KBM-7 (cell line): ENCODE results near the gene BCAS1.

Source experiments
- DNase-seq: peaks from one replicate; pipeline ENCODE4 v3.0.0-alpha.2; 2015
- in situ Hi-C: fragments of 300-500 bp; cut with MboI; formaldehyde crosslinking; loops from 2 replicates; pipeline ENCODE4 v1.14.3; 2020; ENCODE audit warnings: low sequenced_read_pairs, low pct_unique_long_range_greater_than_20kb, mixed read lengths

The BCAS1 gene, protein sequence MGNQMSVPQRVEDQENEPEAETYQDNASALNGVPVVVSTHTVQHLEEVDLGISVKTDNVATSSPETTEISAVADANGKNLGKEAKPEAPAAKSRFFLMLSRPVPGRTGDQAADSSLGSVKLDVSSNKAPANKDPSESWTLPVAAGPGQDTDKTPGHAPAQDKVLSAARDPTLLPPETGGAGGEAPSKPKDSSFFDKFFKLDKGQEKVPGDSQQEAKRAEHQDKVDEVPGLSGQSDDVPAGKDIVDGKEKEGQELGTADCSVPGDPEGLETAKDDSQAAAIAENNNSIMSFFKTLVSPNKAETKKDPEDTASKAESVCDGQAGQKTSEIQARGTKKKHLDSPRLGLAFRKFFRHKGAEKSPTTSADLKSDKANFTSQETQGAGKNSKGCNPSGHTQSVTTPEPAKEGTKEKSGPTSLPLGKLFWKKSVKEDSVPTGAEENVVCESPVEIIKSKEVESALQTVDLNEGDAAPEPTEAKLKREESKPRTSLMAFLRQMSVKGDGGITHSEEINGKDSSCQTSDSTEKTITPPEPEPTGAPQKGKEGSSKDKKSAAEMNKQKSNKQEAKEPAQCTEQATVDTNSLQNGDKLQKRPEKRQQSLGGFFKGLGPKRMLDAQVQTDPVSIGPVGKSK

DNA sequence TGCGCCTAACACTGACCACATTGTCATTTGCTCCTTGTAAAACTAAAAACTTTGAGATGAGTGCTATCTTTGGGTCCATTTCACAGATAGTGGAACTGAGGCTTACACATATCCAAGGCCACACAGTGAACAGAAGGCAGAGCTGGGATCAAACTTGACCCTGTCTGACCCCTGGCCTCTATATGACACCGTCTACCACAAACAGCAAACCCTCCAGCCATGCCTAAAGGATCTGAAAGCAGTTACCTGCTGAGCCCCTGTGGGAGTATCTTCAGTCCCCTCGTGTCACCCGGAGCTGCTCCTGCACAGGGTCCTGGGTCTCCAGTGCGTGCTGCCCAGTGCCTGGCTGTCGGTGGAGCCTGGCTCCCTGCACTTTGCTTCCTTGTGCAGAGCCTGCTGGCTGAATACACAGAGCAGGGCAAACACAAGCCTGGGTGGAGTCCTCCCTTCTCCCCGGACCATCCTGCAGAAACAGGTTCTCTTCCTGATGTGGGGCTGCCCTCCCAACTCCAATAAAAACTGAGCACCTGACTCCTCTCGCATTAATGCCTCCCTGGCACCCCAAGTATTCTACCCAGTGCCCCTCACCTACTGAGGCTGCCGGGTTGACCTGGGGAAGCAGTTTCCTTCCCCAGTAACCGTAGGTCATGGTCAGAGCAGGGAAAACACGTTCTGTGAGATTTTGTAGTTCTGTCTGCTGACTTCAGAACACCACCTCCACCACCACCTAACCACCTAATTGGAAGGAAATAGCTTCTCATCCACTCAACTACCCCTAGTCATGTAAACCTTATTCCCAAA lies at the start of gene BCAS1:
Gene BCAS1 (minus strand): TSS at position 408 of the 801 bp plus-strand sequence. CDS start 11,876 bp downstream, outside the sequence.
- DNase-seq: no peak
- in situ Hi-C loops: loop anchor here (25.0 kb wide), 1 partner anchor 508 kb away; no protein-coding TSS in a partner anchor

- no peak for DNase-seq
- in situ Hi-C loops: loop anchor here (25.0 kb wide), 1 partner anchor 518 kb away; no protein-coding TSS in a partner anchor
Observed at GRCh38 chr20:54119744-54120143, 49.4 kb upstream of the BCAS1 start.

DNA sequence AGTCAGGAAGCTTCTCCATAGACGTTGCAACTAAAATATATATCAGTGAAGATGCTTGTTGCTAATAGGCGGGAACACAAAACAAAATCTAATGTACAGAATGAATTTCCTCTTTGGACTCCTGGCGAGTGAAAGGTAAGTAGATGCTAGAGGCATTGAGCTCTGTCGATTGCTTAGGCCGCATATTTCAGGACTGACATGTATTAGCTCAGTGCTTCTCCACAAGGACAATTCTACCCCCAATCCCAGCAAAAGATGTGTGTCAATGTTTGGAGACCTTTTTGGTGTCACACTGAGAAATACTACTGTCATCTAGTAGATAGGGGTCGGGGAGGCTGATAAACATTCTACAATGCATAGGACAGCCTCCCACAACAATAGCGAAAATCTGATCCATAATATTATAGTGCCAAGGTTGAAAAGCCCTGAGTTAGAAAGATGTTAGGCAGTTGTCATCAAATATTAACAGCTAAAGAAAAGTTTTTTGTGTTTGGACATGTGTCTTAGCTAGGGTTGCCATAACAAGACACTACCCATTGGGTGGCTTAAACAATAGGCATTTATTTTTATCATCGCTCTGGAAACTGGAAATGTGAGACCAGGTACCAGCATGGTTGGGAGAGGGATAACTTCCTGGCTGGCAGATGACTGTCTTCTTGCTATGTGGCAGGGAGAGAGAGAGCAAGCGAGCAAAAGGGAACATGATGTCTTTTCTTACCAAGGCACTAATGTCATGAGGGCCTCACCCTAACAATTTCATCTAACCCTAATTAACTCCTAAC lies 48.0 kb upstream of the BCAS1 start:
- no peak for DNase-seq
- in situ Hi-C loops: loop anchor here (25.0 kb wide), 1 partner anchor 519 kb away; no protein-coding TSS in a partner anchor

- in situ Hi-C loops: loop anchor here (25.0 kb wide), 1 partner anchor 521 kb away; no protein-coding TSS in a partner anchor
- no peak for DNase-seq
Observed at GRCh38 chr20:54116550-54117235, 46.3 kb upstream of the BCAS1 start.

DNA sequence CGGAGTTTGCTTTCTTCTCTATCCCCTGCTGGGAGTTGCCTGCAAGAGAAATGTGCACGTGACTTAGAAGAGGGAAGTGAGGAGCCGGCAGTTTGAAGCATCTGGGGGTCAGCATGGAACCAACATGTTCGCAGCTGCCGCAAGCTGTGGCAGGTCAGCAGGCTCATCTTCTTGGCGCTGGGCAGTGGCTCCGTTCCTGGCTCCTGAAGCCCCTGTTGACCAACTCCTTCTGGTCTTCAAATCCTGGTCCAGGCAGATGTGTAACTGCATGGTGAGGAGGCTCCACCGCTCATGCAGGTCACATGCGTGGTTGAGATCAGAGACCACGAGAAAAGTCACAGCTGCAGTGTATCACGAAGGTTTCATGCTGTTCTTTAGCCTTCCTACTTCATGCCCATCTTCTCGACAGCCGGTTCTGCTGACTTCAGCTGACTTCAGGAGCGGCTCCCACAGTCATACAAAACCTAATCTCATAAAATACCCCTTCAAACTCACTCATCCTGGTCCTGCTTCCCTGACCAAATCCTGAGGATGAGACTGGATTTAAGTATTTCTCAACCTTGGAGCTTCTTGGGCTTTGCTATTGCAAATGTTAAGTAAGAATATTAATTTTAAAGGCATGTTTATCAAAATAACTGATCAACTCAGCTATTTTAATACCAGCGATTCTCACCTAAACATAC lies 44.9 kb upstream of the BCAS1 start:
- DNase-seq: no peak
- in situ Hi-C loops: loop anchor here (25.0 kb wide), 1 partner anchor 522 kb away; no protein-coding TSS in a partner anchor

DNA sequence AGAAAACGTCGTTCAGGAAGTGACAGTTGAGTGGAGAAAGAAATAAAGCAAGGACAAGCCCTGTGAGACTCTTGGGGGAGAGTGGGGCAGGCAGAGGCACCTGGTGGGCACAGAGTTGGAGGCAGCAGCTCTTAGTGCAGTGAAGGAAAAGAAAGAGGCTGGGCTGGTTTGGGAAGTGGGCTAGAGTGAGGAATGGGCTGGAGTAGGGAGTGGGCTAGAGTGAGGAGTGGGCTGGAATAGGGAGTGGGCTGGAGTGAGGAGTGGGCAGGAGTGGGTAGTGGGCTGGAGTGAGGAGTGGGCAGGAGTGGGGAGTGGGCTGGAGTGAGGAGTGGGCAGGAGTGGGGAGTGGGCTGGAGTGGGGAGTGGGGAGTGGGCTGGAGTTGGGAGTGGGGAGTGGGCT lies 43.7 kb upstream of the BCAS1 start:
- in situ Hi-C loops: loop anchor here (25.0 kb wide), 1 partner anchor 523 kb away; no protein-coding TSS in a partner anchor
- DNase-seq: no peak

DNA sequence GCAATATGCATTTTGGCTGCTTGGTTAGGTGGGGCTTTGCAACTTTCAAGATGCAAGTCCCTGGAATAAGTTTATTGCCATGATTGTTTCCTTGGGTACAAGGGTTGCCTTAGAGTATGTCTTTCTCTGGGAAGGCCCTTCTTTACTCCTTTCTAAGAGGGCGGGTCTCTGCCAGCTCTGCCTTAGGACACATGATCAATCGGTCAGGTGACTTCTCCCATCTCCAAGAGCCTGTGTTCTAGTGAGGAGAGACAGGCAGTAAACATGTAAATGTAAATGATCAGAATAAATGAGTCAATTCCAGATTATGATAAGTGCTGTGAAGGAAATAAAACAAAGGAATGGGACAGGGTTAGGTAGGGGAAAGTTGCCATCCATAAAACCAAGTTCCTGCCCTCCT lies 43.2 kb upstream of the BCAS1 start:
- in situ Hi-C loops: loop anchor here (25.0 kb wide), 1 partner anchor 524 kb away; no protein-coding TSS in a partner anchor
- no peak for DNase-seq

DNA sequence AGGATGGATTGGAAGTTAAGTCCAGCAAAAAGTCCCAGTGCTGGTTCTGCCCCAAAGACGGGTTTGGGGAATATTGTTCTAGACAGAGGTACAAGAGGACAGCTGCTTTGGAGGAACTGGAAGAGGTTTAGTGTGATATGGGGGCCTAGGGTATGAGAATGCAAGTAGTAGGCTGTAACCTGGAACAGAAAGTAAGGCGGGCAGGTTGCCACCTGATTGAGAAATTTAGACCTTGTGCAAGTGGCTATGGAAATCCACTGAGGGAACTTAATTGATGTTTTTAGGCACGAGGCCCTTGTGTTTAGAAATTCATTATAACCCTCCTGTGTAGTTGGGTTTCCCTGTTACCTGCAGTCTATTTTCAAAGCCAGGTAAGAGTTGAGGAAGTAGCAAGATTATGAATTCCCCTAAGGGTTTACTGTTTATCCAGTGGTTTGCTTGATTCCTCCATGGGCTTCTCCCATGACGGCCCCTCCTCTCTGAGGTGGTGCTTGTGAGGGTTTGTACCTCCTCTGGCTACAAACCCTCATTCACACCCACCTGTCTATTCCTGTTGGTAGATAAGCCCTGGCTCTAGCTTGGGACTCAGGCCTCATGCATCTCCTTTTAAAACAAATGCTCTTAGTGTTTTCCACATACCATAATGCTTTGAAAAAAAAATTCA lies 42.0 kb upstream of the BCAS1 start:
- no peak for DNase-seq
- in situ Hi-C loops: loop anchor here (25.0 kb wide), 1 partner anchor 525 kb away; no protein-coding TSS in a partner anchor

DNA sequence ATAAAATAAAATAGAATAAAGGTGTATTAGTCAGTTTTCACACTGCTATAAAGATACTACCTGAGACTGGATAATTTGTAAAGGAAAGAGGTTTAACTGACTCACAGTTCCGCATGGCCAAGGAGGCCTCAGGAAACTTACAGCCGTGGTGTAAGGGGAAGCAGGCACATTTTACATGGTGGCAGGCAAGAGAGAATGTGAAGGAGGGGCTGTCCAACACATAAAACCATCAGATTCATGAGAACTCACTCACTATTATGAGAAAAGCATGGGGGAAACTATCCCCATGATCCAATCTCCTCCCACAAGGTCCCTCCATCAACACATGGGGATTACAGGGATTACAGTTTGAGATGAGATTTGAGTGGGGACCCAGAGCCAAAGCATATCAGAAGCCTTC lies 41.1 kb upstream of the BCAS1 start:
- in situ Hi-C loops: loop anchor here (25.0 kb wide), 1 partner anchor 526 kb away; no protein-coding TSS in a partner anchor

DNA sequence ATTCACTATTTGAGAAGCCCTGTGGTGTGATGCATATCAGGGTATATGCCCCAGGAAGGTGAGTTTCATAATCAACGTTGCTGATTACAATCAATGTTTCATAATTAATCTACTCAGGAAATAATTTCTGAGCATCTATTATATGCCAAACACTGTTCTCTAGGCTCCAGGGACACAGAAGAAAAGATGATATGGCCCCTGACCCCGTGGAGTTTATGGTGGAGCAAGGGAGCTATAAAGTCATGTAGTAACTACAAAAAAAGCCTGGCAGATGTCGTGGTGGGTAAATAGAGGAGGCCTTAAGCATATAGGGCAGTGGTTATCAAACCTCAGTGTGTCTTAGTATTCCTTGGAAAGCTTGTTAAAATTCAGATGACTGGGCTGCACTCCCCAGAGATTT lies 40.1 kb upstream of the BCAS1 start:
- no peak for DNase-seq
- in situ Hi-C loops: loop anchor here (25.0 kb wide), 1 partner anchor 527 kb away; no protein-coding TSS in a partner anchor

More for the DNA sequence above, 41.1 kb upstream of the BCAS1 start:
- DNase-seq: no peak

GRCh38 chr20:54110041-54110440 lies 39.6 kb upstream of the BCAS1 start:
- in situ Hi-C loops: loop anchor here (25.0 kb wide), 1 partner anchor 527 kb away; no protein-coding TSS in a partner anchor
- DNase-seq: no peak

- DNase-seq: no peak
- in situ Hi-C loops: loop anchor here (10.0 to 25.0 kb wide), 2 partner anchors 96 to 528 kb away; partner anchors contain the start of gene PFDN4
Observed at GRCh38 chr20:54108817-54109216, 38.4 kb upstream of the BCAS1 start.

GRCh38 chr20:54108326-54108642 lies 37.9 kb upstream of the BCAS1 start:
- no peak for DNase-seq
- in situ Hi-C loops: loop anchor here (10.0 to 25.0 kb wide), 2 partner anchors 97 to 529 kb away; partner anchors contain the start of gene PFDN4

DNA sequence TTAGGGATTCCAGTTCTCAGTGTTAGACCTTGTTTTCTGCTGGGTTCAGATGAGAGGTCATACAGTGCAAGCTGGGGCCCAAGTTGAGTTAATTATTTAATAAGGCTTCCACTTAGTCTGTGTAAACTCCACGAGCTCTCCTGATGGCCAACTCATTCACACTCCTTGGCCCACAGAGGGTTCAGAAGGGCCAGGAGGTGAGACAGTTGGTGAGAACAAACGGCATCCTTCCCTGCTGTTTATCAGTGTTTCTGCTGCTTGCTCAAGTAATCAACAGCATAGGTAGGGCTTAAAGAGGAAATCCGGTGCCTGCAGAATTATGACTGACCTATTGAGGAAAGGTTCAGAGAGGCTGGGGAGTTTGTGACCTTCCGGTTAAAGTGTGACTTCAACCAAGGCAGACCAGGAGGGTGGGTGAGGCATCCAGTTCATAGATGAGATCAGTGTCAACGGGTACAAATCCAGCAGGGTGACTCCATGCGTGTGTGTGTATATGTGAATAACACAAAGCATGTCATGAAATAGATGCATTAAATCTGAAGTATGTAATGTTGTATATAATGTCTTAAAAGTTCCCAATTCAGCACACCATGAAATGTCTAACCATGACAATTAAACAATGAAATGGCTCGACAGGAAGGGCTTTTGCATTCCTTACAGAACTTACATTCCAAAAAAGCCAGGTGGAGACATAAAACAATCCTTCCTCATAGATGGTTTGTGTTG lies 37.4 kb upstream of the BCAS1 start:
- DNase-seq: no peak
- in situ Hi-C loops: loop anchor here (10.0 to 25.0 kb wide), 2 partner anchors 97 to 530 kb away; partner anchors contain the start of gene PFDN4

DNA sequence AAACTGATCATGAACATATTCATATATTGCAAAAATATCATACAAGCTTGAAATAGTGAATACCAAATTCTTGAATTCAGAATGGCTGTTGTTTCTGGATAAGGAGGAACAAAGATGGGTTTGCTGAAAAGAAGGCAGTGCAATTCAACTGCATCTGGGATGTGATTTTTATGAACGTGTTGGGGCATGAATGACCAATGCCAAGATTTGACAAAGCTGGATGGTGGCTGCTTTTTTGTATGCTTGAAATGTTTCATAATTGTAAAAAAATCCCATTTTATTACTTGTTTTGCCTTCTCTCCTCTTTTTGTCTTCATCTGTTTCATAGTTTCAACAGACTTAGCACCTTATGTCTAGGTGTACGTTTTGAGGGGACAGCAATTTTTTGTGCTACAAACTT lies 36.8 kb upstream of the BCAS1 start:
- no peak for DNase-seq
- in situ Hi-C loops: loop anchor here (10.0 to 25.0 kb wide), 2 partner anchors 98 to 530 kb away; partner anchors contain the start of gene PFDN4

DNA sequence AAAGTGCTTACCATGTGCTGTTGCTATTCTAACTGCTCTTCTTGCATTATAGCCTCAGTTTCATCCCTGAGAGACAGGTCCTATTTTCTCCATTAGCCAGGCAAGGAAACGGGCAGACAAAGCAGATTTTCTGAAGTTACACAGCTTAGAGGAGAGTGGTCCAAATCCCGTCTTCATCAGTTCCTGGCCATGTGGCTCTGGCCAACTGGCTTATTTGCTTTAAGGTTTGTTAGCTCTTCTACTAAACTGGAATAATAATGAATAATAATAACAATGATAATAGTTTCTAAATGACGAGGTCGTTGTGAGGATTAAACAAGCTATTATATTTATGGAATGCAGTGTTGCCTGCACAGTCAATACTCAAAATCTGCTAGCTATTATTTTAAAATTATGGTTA lies 35.8 kb upstream of the BCAS1 start:
- in situ Hi-C loops: loop anchor here (10.0 to 25.0 kb wide), 2 partner anchors 99 to 531 kb away; partner anchors contain the start of gene PFDN4
- no peak for DNase-seq
